Activated CD4-positive, alpha-beta T cell treated with anti-CD3 and anti-CD28 coated beads, Interleukin-2, amount 50 U/mL, for 4 hours (primary cell): ENCODE measurements around the gene FXYD6.

Experiments
- DNase-seq, 2 experiments: peaks; one replicate each; pipeline ENCODE4 v3.0.0-alpha.2; 2020

The FXYD6 gene

DNA sequence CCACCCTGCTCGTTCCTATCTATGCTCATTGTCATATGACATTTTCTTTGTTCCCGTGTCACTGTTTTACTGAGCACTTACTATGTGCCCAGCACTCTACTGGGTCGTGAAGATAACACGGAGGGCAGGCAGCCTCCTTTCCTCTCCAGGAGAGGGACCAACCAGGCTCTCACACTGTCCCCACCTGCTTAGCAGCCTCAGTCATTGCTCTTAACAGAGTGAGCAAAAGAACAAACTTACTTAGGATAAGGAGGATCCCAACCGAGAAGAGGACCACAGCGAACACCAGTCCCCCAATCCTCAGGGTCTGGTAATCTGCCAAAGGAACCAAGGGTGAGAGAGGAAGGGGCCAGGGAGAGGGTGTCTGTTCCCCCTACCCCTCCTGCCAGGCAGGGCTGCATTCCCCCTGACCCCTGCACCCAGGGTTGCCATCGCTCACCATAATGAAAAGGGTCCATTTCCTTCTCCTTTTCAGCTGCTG lies 34.9 kb downstream of the FXYD6 start:
- DNase-seq = no peak

DNA sequence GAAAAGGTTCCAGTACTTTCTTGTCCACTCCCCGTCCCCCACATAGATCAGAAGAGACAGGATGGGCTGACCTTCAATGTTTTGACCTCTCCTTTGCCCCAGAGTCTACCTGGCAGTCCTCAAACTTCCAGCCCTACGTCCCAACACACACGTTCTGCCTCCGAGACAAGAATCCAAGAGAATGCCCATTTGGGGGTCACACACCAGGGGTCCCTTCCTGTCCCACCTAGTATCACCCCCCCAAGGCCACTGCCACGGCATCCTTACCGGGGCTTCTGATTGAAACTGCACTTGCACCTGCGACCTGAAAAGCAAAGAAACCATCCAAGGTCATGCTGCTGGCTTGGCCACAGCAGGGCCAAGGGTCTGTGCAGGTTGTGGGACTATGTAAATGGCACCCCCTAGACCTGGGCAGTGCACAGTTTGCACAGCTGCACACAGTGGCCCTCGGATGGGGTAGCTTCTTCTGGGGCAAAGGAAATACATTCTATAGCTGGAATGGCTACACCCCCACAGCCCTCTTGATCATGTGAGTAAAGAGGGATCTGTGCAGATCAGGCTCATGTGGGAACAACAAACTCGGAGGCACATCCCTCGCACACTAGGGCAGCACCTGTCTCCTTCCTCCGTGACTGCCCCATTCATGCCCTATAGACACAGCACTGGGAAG lies 35.4 kb downstream of the FXYD6 start:
- DNase-seq = no peak

DNA sequence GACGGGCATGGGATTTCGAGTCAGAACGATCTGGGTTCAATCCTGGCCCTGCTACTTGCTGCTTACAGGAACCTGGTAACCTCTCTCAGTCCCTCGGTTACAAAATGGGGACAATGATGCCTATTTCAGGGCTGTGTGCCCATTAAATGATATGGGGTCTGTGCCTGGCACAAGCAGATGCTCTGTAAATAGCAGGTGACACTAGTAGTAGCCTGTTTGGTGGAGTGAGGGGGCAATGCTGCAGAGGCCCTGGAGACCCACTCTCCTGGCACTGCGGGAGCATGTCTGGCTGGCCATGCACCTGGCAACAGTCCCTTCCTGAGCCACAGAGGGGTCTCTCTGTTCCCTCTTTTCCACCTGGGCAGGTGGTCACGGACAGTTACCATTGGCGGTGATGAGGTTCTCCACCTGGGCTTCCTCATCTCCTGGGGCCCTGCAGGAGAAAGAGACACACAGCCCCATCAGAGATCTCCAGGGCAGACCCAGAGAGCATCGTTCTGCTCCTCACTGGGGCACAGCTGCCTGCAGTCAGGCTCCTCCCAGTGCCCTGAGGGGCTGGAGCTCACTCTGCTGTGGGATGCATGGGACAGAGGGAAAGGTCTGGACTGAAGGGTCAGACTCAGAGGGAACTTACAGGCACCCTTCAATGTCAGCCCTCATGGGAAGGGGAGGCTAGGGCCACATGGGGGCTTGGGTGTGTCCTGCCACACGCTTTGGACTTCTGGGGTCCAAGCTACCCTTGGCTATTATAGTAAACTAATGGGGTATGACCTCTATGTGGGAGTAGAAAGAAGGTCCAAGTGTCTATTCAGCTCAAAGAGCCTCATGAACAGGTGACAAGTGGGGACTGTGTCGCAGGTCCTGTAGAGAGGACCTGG lies 36.3 kb downstream of the FXYD6 start:
- no peak for DNase-seq

DNA sequence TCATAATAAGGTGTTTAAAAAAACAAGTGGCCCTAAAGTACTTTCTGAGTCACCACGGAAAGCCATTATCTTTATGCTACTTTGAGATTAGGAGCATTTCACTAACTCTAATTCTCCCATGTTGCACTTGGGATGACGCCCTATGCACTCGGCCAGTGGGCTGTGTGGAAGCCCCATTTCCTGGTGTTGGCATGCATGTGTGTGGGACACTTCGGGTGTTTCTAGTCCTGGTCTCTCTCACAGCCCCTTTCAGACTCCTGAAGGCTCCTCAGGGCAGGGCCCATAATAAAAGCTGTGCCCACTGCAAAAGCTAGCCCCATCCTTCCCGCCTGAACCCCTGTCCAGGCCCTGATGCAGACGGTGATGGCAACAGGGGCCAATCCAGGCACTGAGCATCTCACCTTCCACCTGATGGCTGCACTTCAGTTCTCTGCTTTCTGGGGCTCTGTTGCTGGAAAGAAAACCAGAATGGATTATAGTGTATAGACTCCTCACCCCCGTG lies 37.0 kb downstream of the FXYD6 start:
- no peak for DNase-seq

DNA sequence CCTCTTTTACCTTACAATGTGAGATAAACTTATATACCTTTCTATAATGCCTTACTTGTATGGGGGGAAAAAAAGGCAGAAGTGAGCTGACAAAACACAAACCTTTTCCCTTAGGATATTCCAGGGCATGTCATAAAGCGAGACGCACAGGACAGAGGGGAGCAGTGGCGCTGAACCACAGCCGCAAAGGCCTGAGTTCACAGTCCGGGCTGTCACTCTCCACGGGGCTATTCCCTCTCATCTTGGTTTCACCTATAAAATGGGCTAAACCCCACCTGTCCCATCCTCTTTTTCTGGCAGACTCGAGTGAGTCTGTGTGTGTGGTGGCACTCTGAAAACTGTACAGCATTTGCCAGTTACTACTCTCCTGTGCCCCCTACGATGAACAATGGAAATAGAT lies 37.6 kb downstream of the FXYD6 start:
- no peak for DNase-seq

DNA sequence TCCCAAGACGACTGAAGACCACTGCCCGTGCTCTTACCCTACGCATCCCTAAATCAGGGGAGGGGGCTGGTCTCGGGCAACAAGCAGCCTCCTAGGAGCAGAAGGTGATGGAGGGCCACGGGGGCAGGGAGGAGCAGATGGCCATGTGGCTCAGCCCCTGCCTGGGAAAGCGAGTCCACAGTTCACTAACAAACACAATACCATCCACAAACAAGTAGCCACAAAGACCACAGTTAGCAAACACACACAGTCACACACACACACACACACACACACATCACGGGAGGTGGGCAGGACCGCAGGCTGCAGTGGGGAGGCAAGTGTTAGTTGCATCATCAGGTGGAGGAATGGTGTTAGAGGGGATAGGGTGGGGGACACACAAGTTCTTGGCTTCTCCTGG lies 38.7 kb downstream of the FXYD6 start:
- DNase-seq = no peak

DNA sequence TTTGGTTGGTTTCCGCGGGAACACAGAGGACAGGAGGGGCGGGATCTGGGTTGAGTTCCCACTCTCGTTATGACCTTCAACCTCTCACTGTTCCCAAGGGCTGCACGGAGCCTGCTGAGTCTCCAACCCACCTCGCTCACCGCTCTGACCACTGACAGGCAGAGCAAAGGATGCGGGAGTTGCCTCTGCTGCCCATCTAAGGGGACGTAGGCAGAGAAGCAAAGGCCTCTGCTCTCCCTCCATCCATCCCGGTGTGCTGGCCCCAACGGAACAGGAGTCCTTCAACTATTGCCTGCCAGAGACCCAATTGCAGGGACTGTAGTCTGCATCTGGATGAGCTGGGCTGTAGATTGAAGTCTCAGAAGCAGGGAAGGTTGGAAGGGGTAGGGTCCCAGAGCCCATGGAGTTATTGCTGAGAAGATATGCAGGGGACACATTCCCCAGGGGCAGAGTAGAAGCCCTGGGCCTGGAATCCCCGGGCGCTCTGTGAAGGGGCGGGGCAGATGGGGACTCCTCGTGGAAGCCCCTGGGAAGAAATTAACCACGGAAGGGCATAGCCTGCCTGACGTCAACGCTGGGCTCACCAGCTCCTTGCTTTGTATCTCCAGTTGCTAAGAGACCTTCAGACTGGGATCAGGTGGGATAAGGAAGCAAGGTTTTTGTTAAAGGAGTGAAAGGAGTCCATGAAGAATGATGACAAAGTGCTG lies 39.2 kb downstream of the FXYD6 start:
- no peak for DNase-seq

DNA sequence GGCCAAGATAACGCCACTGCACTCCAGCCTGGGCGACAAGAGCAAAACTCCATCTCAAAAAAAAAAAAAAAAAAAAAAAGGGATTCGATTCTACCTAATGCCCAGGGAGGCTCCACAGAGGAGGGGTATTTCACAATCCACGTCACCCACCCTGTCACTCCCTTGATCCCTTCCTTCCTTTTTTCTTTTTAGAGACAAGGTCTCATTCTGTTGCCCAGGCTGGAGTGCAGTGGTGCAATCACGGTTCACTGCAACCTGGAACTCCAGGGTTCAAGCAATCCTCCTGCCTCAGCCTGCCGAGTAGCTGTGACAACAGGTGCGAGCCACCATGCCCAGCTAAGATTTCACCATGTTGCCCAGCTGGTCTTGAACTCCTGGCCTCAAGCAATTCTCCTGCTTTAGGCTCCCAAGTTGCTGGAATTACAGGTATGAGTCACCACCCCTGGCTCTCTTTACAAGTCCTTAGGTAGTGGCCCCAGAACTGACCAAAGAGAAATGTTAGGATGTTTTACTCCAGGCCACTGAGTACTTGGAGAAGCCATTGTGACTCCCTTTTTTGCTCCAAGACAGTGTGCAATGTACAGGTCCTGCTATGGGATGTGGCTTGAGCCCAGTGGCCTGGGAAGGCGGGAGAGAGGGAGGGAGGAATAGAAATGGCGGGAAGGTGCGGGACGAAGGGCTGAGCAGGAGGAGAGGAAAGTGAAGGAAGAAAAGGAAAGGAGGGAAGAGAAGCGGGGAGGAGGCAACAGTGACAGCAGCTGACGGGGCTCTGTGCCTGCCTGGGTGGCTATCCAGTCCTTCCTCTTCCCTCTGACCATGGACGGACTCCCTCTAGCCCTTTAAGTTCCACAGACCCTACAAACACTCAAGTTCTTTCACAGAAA lies 40.1 kb downstream of the FXYD6 start:
- no peak for DNase-seq

DNA sequence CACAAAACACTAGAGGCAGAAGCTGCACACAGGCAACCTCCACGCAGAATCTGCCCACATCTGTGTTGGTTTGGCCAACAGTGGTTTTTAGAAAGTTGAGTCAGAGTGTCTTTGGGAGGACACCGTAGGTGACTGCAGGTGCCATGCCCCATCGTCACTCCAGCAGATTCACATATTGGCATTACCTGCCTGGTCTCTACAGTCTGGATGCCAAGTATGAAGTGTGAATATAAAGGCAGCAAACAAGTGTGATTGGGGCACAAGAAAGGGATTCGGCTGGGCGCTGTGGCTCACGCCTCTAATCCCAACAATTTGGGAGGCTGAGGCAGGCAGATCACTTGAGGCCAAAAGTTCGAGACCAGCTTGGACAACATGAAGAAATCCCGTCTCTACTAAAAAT lies 40.9 kb downstream of the FXYD6 start:
- DNase-seq = no peak

DNA sequence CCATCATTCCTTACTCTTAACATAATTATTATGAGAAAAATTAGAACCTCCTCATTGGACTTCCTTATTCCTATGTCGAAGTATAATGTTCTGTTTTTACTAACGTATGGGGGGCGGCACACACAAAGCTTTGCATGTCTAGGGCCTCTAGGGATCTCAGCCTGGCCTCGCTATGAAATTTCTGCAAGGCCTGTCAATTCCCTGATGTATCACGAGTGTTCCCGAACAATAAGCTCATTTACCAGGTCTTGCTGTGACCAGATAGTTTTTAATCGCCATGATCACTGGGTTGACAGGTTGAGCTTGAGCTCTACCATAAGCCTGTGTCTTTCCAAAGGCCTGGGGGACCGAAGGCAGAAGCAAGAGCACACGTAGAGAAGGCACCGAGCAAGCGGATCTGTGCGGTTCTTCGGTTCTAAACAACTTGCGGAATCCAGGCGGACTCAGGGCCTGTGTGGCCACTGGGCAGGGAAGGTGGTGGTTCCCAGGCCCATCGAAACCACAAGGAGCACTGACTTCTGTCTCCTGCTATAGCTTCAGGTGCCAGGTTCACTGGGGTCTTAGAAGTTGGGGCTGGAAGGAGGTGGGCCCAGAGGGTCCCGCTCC lies 41.5 kb downstream of the FXYD6 start:
- no peak for DNase-seq

DNA sequence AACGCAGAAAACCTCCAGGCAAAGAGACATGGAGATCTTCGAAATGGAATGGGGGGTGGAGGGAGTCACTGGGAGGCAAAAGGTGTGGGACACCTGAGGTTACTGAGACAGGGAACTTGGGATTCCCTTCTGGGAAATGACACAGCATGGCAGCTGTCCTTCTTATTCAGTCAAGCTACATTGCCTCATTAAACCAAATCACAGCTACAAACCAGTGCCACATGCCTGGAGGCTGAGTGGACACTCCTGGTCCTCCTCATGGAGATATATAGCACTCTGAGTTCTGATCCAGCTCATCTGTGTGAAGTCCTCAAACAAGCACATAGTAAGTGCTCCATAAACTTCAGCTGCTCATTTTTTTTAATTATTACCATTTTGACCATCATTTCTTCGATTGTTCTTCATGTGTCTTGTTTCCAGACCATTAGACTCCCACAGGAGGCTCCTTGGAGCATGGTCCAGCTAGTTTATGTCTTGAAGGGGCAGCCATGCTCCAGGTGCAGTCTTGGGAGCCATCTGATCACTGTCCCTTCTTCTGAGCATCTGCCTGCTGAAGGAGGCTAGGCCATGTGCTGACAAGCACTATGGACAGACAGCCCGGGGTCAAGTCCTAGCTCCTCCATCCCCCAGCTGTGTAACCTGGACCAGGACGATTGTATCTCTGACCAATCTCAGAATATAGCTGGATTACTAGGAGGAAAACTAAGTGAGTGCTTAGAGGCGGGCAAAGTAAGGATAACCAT lies 42.2 kb downstream of the FXYD6 start:
- no peak for DNase-seq

DNA sequence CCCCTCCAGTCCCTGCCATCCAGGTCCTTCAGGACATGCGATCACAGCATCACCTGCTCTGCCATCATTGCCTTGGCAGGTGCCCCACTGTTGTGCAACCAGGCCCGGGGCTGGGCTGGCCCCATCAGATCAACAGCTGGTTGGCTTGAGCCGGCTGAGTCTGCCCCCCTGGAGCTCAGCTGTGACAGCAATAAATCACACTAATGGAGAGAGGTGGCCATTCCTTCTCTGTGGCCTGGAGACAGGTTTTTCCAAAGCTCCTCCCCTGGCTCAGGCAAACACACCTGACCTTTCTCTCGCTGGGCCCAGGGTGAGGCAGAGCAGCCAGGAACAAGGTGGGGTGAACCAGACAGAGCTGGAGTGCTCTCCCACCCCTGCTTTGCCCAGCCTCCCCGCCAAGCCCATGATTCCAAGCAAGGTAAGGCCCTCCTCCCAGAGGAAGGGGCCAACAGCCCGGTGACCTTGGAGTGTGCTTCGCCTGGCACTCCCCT lies 43.0 kb downstream of the FXYD6 start:
- no peak for DNase-seq

DNA sequence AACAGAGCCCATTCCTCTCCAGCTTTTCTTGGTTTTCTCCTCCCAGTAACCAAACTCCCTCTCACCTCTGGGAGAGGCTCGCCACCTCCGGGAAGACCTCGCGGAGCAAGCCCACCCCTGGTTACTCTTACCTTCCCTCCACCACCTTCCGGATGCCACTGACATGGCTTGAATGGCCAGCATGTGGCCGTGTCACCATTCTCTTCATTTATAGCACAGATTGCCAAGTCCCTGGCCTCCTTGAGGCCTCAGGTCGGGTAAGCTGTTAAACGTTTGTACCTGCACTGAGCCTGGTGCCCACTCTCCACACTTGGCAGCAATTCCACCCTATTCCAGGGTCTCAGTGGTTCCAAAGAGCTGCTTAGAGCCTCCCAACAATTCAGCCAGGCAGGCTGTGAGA lies 43.9 kb downstream of the FXYD6 start:
- no peak for DNase-seq

DNA sequence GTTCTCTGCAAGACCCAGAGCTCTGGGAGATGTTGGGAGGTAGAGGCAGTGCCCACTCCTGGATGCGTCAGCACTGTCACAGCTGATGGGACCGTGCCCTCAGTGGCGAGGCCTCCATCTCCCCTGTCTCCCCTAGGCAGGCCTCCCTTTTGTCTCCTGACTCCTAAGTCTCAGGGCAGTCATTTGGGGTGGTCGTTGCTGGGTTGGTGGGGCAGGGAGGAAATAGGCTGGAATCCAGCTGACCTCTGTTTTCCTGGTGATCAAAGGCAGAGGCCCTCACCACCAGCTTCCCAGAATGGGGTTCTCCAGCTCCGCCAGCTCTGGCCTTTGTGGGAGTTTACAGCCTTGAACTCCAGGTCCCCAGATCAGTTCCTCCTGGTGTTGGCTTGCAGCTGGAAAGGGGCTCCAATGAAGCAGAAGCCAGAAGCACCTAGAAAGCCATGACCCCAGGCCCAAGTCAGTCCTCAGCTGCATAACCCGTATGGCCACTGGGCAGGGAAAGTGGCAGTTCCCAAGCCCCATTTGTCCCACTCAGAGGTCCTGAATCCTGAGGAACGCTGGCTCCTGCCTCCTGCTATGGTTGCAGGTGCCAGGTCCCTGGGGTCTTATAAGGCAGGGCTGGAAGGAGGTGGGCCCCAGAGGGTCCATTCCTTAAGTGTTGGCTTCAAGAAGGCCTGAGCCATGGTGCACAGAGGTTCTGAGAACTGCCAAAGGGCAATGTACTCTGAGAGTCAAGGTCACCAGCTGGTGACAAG lies 44.6 kb downstream of the FXYD6 start:
- DNase-seq = no peak

DNA sequence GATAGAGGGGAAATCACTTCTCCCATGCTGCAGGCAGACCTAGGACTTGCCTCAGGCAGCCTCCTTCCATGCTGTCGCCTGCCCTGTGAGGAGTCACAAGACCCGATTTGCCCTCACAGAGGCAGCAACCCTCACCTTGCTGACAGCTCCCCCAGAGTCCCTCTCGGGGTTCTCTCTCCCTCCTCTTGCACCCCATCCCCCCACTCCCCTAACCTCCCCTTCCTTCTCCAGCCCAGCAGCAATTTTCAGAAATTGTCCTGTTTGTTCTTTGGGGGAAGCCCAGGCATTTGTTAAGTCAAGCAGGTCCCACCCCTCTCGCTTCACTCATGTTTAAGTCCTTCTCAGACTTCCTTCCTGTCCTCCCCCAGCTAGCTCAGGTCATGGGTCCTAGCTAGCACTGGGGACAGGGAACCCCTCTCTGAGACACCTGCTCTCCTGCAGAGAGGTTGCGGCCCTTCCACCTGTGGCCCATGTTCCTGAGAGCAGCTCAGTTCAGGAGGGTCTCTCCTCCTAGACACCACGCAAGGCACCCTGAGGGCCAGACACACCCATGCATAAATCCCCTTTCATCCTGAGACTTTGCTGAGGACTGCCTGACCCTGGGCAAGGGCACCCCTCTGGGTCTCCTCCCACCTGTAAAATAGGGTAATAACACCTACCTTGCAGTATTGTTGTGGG lies 45.6 kb downstream of the FXYD6 start:
- DNase-seq = no peak

DNA sequence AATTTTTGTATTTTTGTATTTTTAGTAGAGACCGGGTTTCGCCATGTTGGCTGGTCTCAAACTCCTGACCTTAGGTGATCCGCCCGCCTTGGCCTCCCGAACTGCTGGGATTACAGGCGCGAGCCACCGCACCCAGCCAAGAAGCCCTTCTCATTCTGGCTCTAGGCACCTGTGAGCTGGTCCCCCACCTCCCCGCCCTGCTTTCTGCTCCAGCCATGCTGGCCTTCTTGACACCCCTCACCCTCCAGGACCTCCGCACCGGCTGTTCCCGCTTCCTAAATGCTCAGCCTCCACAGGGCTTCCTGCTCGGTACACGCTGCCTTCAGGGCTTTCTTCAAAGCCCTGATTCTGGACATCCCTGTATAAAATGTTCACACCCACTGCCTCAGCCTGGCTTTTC lies 46.4 kb downstream of the FXYD6 start:
- DNase-seq = no peak

DNA sequence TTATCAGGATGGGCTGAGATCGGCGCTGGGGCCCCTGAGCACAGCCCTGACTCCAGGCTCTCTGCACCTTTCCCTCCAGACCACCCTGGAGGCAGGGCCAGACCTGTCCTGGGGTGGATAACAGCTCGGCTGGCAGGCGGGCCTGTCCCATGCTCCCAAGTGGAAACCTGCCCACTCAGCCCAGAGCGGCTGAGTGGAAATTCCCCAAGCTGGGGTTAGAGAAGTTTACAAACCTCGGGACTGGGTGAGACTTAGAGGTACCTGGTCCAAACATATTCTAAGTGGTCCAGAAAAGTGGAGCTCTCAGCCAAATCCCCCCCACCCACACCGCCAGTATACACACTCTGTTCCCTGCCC lies 47.1 kb downstream of the FXYD6 start:
- DNase-seq = no peak

DNA sequence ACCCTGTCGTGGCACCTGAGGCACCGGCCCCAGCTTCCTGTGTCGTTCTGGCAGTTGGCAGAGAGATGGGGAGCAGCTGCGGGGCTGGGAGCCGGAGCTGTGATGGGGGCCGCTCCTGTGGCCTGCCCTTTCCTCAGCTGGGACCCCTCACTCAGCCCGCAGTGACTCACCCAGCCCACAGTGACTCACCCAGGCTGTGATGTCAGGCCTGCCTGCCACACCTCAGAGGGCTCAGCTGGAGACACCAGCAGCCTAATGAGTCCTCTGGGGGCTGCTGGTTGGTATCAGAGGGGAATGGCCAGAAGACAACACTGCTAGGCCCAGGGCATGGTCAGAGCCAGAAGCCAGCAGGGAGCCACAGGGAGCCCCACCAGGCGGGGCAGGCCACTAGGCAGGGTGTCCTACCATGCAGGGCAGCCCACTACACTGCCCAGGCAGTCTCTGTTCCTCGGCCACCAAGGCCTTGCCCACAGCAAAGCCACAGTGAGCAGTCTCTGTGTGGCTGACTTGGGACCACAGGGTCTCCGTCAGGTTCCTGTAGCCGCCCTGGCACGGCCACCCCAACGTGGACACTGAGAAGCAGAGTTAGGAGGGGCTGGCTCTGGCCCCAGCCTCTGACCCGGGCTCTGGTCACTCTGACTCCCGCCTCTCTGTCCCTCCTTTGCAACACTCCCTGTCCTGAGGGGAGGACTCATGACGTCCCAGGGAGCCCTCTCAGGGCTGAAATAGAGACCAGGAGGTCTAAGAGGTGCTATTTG lies 47.7 kb downstream of the FXYD6 start:
- DNase-seq = peak; percentile 87 to 88
